Activated naive CD4-positive, alpha-beta T cell treated with anti-CD3 and anti-CD28 coated beads for 36 hours (primary cell): ENCODE results near the gene PHACTR1. TPM values are rescaled to one million over a fixed set of nuclear protein-coding genes. Genes with fewer than 3 reads are reported as not detected.

ENCODE experiments used
- CTCF ChIA-PET: fragments of 350-600 bp; sonication (Branson Sonifier 250); formaldehyde crosslinking; loops from one replicate; lab custom pipeline; 2021; ENCODE audit warnings: antibody characterized with exemption; lab: Charles Lee
- DNase-seq: peaks from one replicate; pipeline ENCODE4 v3.0.0-alpha.2; 2020
- H3K27ac Mint-ChIP-seq: one replicate; pipeline ENCODE4 v1.8.0; 2021; ENCODE audit warnings: mild to moderate bottlenecking, mixed read lengths
- H3K27me3 Mint-ChIP-seq: one replicate; pipeline ENCODE4 v1.8.0; 2021; ENCODE audit warnings: low read depth, mixed read lengths
- H3K36me3 Mint-ChIP-seq: one replicate; pipeline ENCODE4 v1.8.0; 2021; ENCODE audit warnings: low read depth, mixed read lengths
- H3K4me1 Mint-ChIP-seq: one replicate; pipeline ENCODE4 v1.8.0; 2021; ENCODE audit warnings: low read depth, mixed read lengths
- H3K4me3 Mint-ChIP-seq: one replicate; pipeline ENCODE4 v1.8.0; 2021; ENCODE audit warnings: mild to moderate bottlenecking, moderate library complexity, mixed read lengths
- H3K9me3 Mint-ChIP-seq: one replicate; pipeline ENCODE4 v1.8.0; 2021; ENCODE audit warnings: mixed read lengths
- intact Hi-C: fragments of 100-400 bp; cut with micrococcal nuclease; formaldehyde crosslinking; loops from one replicate; pipeline ENCODE4 v1.15.1; 2023
- total RNA-seq, 2 experiments: library from RNA; stranded (reverse); gene quantifications; one replicate each; pipeline ENCODE4 v1.2.3, GENCODE V29; 2021

The PHACTR1 gene
- total RNA-seq, 2 experiments from 2014 or later = 0.31 TPM; not detected in 1

- intact Hi-C loops = loop anchor here (2.0 kb wide), 1 partner anchor 206 kb away; no protein-coding TSS in a partner anchor
These were observed 128.0 kb downstream of the PHACTR1 start for GRCh38 chr6:12844284-12845223.

GRCh38 chr6:12845224-12846004 lies 128.8 kb downstream of the PHACTR1 start:
- no peak for DNase-seq
- H3K27ac Mint-ChIP-seq = no peak overlapping the region
- no peaks in the 10 kb centered on the region for H3K4me1 Mint-ChIP-seq
- no peak overlapping the region for H3K4me3 Mint-ChIP-seq
- H3K27me3 Mint-ChIP-seq = peaks cover 8% of the 10 kb centered on the region
- H3K36me3 Mint-ChIP-seq = no peaks in the 10 kb centered on the region
- intact Hi-C loops = loop anchor here (2.0 kb wide), 1 partner anchor 207 kb away; no protein-coding TSS in a partner anchor
- no peaks in the 10 kb centered on the region for H3K9me3 Mint-ChIP-seq
- CTCF ChIA-PET = interaction anchor here (0.6 to 1.0 kb wide), 2 partner anchors 47 to 425 kb away, joined by 3 read pairs; no protein-coding TSS in a partner anchor

More at GRCh38 chr6:12844284-12845223, 128.0 kb downstream of the PHACTR1 start:
- Mint-ChIP-seq H3K36me3 (no peaks in the 10 kb centered on the region), H3K4me1 (no peaks in the 10 kb centered on the region), H3K4me3 (no peak overlapping the region), H3K27ac (no peak overlapping the region), H3K27me3 (peaks cover 7% of the 10 kb centered on the region), H3K9me3 (no peaks in the 10 kb centered on the region)
- no peak for DNase-seq
- CTCF ChIA-PET = no interaction called here

GRCh38 chr6:12848964-12849808 lies 132.6 kb downstream of the PHACTR1 start:
- Mint-ChIP-seq H3K4me3 (no peak overlapping the region), H3K9me3 (no peaks in the 10 kb centered on the region), H3K36me3 (no peaks in the 10 kb centered on the region), H3K27ac (no peak overlapping the region), H3K27me3 (peaks cover 13% of the 10 kb centered on the region), H3K4me1 (no peaks in the 10 kb centered on the region)
- no peak for DNase-seq
- intact Hi-C loops = no loop called here
- CTCF ChIA-PET = no interaction called here

DNA sequence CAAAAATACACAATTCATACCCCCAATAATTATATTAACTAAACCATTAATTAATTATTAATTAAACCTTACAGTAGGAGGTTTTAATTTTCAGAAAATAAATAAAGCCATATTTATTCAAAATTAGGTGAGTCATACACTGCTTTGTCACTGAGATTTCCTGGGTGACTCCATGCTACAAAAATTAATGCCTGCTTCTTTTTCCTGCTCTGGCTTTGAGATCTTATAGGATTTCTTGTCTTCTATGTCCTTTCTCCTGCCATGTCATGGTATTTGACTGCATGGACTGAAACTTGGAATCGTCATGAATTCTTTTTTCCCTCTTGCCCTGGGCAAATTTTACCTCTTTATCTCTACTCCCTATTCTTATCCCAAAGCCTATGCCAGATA lies 133.2 kb downstream of the PHACTR1 start:
- H3K9me3 Mint-ChIP-seq = no peaks in the 10 kb centered on the region
- H3K27ac Mint-ChIP-seq = no peak overlapping the region
- no peaks in the 10 kb centered on the region for H3K4me1 Mint-ChIP-seq
- intact Hi-C loops = no loop called here
- CTCF ChIA-PET = no interaction called here
- no peaks in the 10 kb centered on the region for H3K36me3 Mint-ChIP-seq
- no peak for DNase-seq
- no peak overlapping the region for H3K4me3 Mint-ChIP-seq
- peaks cover 13% of the 10 kb centered on the region for H3K27me3 Mint-ChIP-seq

DNA sequence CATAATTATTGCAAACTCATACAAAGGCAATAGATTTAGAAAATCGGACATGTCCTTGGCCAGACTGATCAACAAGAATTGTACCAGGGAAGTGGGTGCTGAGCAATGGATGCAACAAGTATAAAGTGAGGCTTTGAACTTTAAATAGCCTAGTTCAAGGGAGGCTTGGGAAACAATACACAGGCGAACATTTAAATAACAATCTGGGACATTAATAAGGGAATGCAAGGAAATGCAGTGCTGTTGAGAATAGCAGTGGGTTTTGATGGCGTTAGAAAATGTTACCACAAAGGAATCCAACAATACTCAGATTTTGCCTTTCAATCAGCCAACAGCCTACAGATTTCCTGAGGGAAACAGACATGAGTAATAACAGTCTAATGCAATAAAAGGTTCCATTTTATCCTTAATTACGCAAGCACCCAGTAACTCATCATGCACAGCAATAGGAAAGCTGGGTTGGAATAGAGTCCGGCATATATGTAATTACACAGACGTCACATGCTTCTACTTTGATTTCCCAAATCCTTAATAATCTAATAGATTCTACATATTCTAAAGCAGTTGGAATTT lies 134.6 kb downstream of the PHACTR1 start:
- CTCF ChIA-PET = no interaction called here
- intact Hi-C loops = no loop called here
- H3K4me3 Mint-ChIP-seq = no peak overlapping the region

GRCh38 chr6:12861603-12862002 lies 145.0 kb downstream of the PHACTR1 start:
- CTCF ChIA-PET = interaction anchor here (0.9 kb wide), 1 partner anchor 30 kb away, joined by 3 read pairs; no protein-coding TSS in a partner anchor
- Mint-ChIP-seq H3K27ac (no peak overlapping the region), H3K4me3 (no peak overlapping the region), H3K4me1 (no peaks in the 10 kb centered on the region), H3K36me3 (no peaks in the 10 kb centered on the region), H3K9me3 (no peaks in the 10 kb centered on the region), H3K27me3 (peaks cover 9% of the 10 kb centered on the region)
- no peak for DNase-seq
- intact Hi-C loops = no loop called here

More for the DNA sequence above, 134.6 kb downstream of the PHACTR1 start:
- Mint-ChIP-seq H3K36me3 (no peaks in the 10 kb centered on the region), H3K4me1 (no peaks in the 10 kb centered on the region), H3K9me3 (no peaks in the 10 kb centered on the region), H3K27me3 (peaks cover 13% of the 10 kb centered on the region), H3K27ac (no peak overlapping the region)
- no peak for DNase-seq

DNA sequence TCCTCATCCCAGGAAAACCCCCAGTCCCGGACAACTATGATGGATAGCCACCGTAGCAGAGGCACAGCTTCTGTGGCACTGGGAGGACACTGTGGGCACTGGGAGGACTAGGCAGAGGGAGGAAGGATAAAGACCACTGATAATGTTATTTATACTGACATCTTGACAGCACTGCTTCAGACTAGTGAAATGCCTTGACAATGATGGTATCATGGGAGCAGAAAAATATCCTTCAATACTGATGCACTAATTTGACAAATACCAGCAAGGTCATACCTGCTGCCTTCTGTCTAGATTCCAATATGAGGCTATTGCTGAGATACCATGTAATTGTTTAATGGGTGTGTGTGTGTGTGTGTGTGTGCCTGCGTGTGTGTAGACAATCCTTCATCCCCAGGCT lies 148.6 kb downstream of the PHACTR1 start:
- Mint-ChIP-seq H3K27me3 (peaks cover 8% of the 10 kb centered on the region), H3K4me3 (no peak overlapping the region)
- CTCF ChIA-PET = no interaction called here

GRCh38 chr6:12865671-12866181 lies 149.2 kb downstream of the PHACTR1 start:
- no peak overlapping the region for H3K27ac Mint-ChIP-seq
- H3K27me3 Mint-ChIP-seq = peaks cover 2% of the 10 kb centered on the region
- DNase-seq = no peak
- H3K4me1 Mint-ChIP-seq = no peaks in the 10 kb centered on the region
- H3K4me3 Mint-ChIP-seq = no peak overlapping the region
- intact Hi-C loops = no loop called here
- no peaks in the 10 kb centered on the region for H3K36me3 Mint-ChIP-seq
- CTCF ChIA-PET = no interaction called here
- no peaks in the 10 kb centered on the region for H3K9me3 Mint-ChIP-seq

More for the DNA sequence above, 148.6 kb downstream of the PHACTR1 start:
- H3K36me3 Mint-ChIP-seq = no peaks in the 10 kb centered on the region
- intact Hi-C loops = no loop called here
- no peaks in the 10 kb centered on the region for H3K4me1 Mint-ChIP-seq
- H3K9me3 Mint-ChIP-seq = no peaks in the 10 kb centered on the region
- no peak overlapping the region for H3K27ac Mint-ChIP-seq
- no peak for DNase-seq

- no peak overlapping the region for H3K4me3 Mint-ChIP-seq
- H3K36me3 Mint-ChIP-seq = no peaks in the 10 kb centered on the region
- intact Hi-C loops = no loop called here
- CTCF ChIA-PET = no interaction called here
- no peak overlapping the region for H3K27ac Mint-ChIP-seq
- no peak for DNase-seq
- no peaks in the 10 kb centered on the region for H3K4me1 Mint-ChIP-seq
- H3K9me3 Mint-ChIP-seq = no peaks in the 10 kb centered on the region
- peaks cover 2% of the 10 kb centered on the region for H3K27me3 Mint-ChIP-seq
These were observed 150.0 kb downstream of the PHACTR1 start for GRCh38 chr6:12866422-12867029.

DNA sequence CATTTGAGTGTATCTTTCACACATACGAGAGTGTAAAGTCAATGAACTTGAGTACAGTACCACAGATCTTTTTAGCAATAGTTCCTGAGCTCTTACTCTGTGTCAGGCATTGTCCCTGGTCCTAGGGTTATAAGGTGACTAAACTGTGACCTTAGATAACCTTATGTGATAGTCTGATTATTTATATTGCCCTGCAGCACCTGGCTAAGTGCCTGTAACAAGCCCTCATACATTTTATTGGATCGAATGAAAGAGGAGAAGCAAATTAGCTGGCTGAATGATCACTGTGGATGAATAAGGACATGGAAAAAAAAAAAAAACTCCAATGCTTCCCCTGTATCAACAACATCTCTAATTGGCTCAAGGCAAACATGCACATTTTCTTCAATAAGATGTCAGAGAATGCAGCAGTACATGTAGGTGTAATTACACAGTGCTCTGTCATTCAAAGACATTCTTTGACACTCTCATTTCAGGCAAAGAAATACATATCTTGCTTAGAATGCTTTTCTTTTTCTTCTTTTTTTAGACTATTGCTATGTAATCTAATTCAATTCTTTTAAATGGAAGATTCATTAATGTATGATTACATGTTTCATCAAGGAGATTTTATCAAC lies 153.4 kb downstream of the PHACTR1 start:
- CTCF ChIA-PET = interaction anchor here (0.9 kb wide), 1 partner anchor 273 kb away, joined by 3 read pairs; no protein-coding TSS in a partner anchor
- H3K4me3 Mint-ChIP-seq = no peak overlapping the region
- H3K27ac Mint-ChIP-seq = no peak overlapping the region
- no peak for DNase-seq
- no peaks in the 10 kb centered on the region for H3K4me1 Mint-ChIP-seq
- H3K9me3 Mint-ChIP-seq = no peaks in the 10 kb centered on the region
- intact Hi-C loops = no loop called here
- H3K27me3 Mint-ChIP-seq = peaks cover 4% of the 10 kb centered on the region
- H3K36me3 Mint-ChIP-seq = no peaks in the 10 kb centered on the region

GRCh38 chr6:12873691-12874090 lies 157.1 kb downstream of the PHACTR1 start:
- H3K27me3 Mint-ChIP-seq = peaks cover 7% of the 10 kb centered on the region
- no peak overlapping the region for H3K27ac Mint-ChIP-seq
- CTCF ChIA-PET = no interaction called here
- DNase-seq = no peak
- H3K4me3 Mint-ChIP-seq = no peak overlapping the region
- no peaks in the 10 kb centered on the region for H3K4me1 Mint-ChIP-seq
- intact Hi-C loops = no loop called here
- H3K9me3 Mint-ChIP-seq = no peaks in the 10 kb centered on the region
- H3K36me3 Mint-ChIP-seq = no peaks in the 10 kb centered on the region
